MM.1S (cell line): Measurements from ENCODE around the gene TUBB6.

Experiments used
- DNase-seq: peaks from one replicate; pipeline ENCODE4 v3.0.0-alpha.2; 2015
- H2AFZ ChIP-seq: fragments of 300-600 bp; sonication (generic); 2 replicates; pipeline ENCODE4 v1.6.0; 2016; ENCODE audit warnings: antibody characterized with exemption, low read length
- H3F3A ChIP-seq: fragments of 300-600 bp; sonication (generic); 2 replicates; pipeline ENCODE4 v1.6.1; 2016; ENCODE audit warnings: mild to moderate bottlenecking, antibody characterized with exemption, low read length, moderate library complexity, mixed read lengths; ENCODE audit not compliant: insufficient read depth
- H3K27ac ChIP-seq: fragments of 300-600 bp; sonication (generic); 2 replicates; pipeline ENCODE4 v1.5.1; 2016; ENCODE audit warnings: mild to moderate bottlenecking, low read length
- H3K27me3 ChIP-seq: fragments of 300-600 bp; sonication (generic); replicated peaks from 2 replicates; pipeline ENCODE4 v1.6.0; 2016; ENCODE audit warnings: low read length; ENCODE audit not compliant: insufficient read depth
- H3K36me3 ChIP-seq: fragments of 300-600 bp; sonication (generic); replicated peaks from 2 replicates; pipeline ENCODE4 v1.6.1; 2016; ENCODE audit warnings: mild to moderate bottlenecking, low read length, mixed read lengths; ENCODE audit not compliant: insufficient read depth
- H3K4me1 ChIP-seq: fragments of 300-600 bp; sonication (generic); 2 replicates; pipeline ENCODE4 v1.6.1; 2016; ENCODE audit warnings: low read length, mixed read lengths
- H3K4me2 ChIP-seq: fragments of 300-600 bp; sonication (generic); 2 replicates; pipeline ENCODE4 v1.6.0; 2016; ENCODE audit warnings: low read depth, low read length
- H3K4me3 ChIP-seq: fragments of 300-600 bp; sonication (generic); 2 replicates; pipeline ENCODE4 v1.5.1; 2016; ENCODE audit warnings: low read length, mixed read lengths
- H3K79me2 ChIP-seq: fragments of 300-600 bp; sonication (generic); 2 replicates; pipeline ENCODE4 v1.6.1; 2016; ENCODE audit warnings: mixed run types, low read length, mixed read lengths
- H3K9ac ChIP-seq: fragments of 300-600 bp; sonication (generic); 2 replicates; pipeline ENCODE4 v1.6.1; 2016; ENCODE audit warnings: low read length, mixed read lengths
- H3K9me2 ChIP-seq: fragments of 300-600 bp; sonication (generic); replicated peaks from 2 replicates; pipeline ENCODE4 v1.6.1; 2016; ENCODE audit warnings: mild to moderate bottlenecking, low read length, mixed read lengths; ENCODE audit not compliant: insufficient read depth
- H3K9me3 ChIP-seq: fragments of 300-600 bp; sonication (generic); replicated peaks from 2 replicates; pipeline ENCODE4 v1.6.1; 2016; ENCODE audit warnings: mild to moderate bottlenecking, low read length, mixed read lengths; ENCODE audit not compliant: insufficient read depth
- H4K20me1 ChIP-seq: fragments of 300-600 bp; sonication (generic); 2 replicates; pipeline ENCODE4 v1.6.1; 2016; ENCODE audit warnings: mild to moderate bottlenecking, low read length, moderate library complexity, mixed read lengths; ENCODE audit not compliant: insufficient read depth
- EZH2 ChIP-seq: fragments of 300-600 bp; sonication (generic); optimal IDR thresholded peaks from 2 replicates; pipeline ENCODE3; 2017; ENCODE audit warnings: low read depth, mild to moderate bottlenecking, antibody characterized with exemption, low read length, mixed read lengths
- EZH2phosphoT487 ChIP-seq: fragments of 300-600 bp; sonication (generic); IDR thresholded peaks from 2 replicates; pipeline ENCODE4 v1.6.1; 2018; ENCODE audit warnings: antibody characterized with exemption, low read length
- TF ChIP-seq, protein P1 (sequence below): fragments of 300-600 bp; sonication (generic); IDR thresholded peaks from 2 replicates; pipeline ENCODE4 v1.5.1; 2016; ENCODE audit warnings: antibody characterized with exemption, low read length, mixed read lengths

Gene TUBB6

DNA sequence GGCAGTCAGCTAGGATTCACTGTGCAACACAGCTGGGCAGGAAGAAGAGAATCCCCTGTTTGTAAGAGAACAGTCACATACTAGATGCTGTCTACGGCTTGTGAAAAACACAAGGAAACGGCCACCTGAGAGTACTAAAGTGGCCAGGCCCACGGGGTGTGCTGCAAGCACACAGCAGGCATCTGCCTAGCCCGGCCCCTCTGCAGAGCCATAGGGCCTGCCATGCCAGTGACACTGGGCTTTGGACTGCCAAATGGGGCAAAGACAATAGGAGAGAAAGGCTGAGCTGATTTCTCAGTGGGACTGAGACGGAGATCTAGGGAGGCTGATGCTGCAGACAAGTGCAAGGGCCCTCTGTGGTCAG, 10.3 kb downstream of the TUBB6 start:
- Histone ChIP-seq H3K4me2 (no peak overlapping the region), H3K9me3 (no peaks in the 10 kb centered on the region), H3K9me2 (no peaks in the 10 kb centered on the region), H2AFZ (no peak overlapping the region), H3K79me2 (no peaks in the 10 kb centered on the region), H3K36me3 (no peaks in the 10 kb centered on the region), H3K27me3 (no peaks in the 10 kb centered on the region), H3K27ac (no peak overlapping the region), H3K4me1 (peaks cover 14% of the 10 kb centered on the region), H3K4me3 (no peak overlapping the region), H4K20me1 (no peaks in the 10 kb centered on the region), H3K9ac (no peak overlapping the region), H3F3A (0 out of 2 replicates have a peak, but pooled peaks cover 4% of the 10 kb centered on the region)
- TF ChIP-seq, protein P1, sequence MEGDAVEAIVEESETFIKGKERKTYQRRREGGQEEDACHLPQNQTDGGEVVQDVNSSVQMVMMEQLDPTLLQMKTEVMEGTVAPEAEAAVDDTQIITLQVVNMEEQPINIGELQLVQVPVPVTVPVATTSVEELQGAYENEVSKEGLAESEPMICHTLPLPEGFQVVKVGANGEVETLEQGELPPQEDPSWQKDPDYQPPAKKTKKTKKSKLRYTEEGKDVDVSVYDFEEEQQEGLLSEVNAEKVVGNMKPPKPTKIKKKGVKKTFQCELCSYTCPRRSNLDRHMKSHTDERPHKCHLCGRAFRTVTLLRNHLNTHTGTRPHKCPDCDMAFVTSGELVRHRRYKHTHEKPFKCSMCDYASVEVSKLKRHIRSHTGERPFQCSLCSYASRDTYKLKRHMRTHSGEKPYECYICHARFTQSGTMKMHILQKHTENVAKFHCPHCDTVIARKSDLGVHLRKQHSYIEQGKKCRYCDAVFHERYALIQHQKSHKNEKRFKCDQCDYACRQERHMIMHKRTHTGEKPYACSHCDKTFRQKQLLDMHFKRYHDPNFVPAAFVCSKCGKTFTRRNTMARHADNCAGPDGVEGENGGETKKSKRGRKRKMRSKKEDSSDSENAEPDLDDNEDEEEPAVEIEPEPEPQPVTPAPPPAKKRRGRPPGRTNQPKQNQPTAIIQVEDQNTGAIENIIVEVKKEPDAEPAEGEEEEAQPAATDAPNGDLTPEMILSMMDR: no peak
- no peak for TF ChIP-seq EZH2
- TF ChIP-seq EZH2phosphoT487: no peak
- DNase-seq: no peak

DNA sequence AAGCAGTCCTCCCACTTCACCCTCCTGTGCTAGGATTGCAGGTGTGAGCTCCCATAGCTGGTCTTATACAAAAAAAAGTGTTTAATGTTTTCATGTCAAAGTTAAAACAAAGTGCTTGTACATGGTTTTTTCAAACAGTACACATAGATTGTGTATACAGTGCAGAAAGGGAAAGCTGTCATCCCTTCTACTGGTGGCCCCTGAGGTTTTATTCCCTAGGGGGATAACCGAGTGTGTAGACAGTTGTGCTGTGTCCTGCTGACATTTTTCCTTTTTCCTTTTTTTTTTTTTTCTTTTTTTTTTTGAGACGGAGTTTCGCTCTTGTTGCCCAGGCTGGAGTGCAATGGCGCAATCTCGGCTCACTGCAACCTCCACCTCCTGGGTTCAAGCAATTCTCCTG, 10.8 kb downstream of the TUBB6 start:
- Histone ChIP-seq H3K36me3 (no peaks in the 10 kb centered on the region), H4K20me1 (no peaks in the 10 kb centered on the region), H3K4me1 (peaks cover 12% of the 10 kb centered on the region), H3K9me2 (no peaks in the 10 kb centered on the region), H3K4me2 (no peak overlapping the region), H3F3A (0 out of 2 replicates have a peak, but pooled peaks cover 4% of the 10 kb centered on the region), H3K9ac (no peak overlapping the region), H3K9me3 (no peaks in the 10 kb centered on the region), H3K27ac (no peak overlapping the region), H3K27me3 (no peaks in the 10 kb centered on the region), H3K79me2 (no peaks in the 10 kb centered on the region), H3K4me3 (no peak overlapping the region), H2AFZ (no peak overlapping the region)
- TF ChIP-seq, protein P1: no peak
- TF ChIP-seq EZH2phosphoT487 (no peak), EZH2 (no peak)
- no peak for DNase-seq

DNA sequence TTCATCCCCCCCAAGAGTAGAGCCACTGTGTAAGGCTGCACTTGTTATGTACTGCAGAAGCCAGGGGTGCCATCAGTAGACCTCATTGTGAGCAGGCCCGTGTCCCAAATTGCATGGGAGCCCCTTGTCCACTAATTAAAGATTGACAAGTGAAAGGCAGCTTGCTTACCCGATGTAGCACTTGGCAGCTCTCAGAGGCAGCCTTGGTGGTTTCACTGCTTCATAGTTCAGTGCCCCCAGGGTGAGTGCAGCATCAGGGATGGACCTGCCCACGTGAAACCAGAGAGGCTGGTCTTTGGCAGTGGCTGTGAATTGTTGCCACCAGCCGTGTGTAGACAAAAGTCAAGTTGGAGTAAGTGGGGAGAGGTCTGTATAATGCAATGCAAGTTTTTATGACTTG, 13.3 kb downstream of the TUBB6 start:
- no peaks in the 10 kb centered on the region for H4K20me1 ChIP-seq
- H3K9me3 ChIP-seq: no peaks in the 10 kb centered on the region
- no peaks in the 10 kb centered on the region for H3K9me2 ChIP-seq
- no peak overlapping the region for H3K27ac ChIP-seq
- no peak overlapping the region for H3K4me3 ChIP-seq
- H3K4me1 ChIP-seq: no peaks in the 10 kb centered on the region
- no peaks in the 10 kb centered on the region for H3K79me2 ChIP-seq
- no peaks in the 10 kb centered on the region for H3F3A ChIP-seq
- H2AFZ ChIP-seq: no peak overlapping the region
- TF ChIP-seq, protein P1: no peak
- no peak for TF ChIP-seq EZH2phosphoT487
- no peak overlapping the region for H3K4me2 ChIP-seq
- no peak overlapping the region for H3K9ac ChIP-seq
- H3K27me3 ChIP-seq: no peaks in the 10 kb centered on the region
- no peaks in the 10 kb centered on the region for H3K36me3 ChIP-seq
- DNase-seq: no peak
